BLaER1 treated with 17β-estradiol and CSF1 and Interleukin-3, amounts not matched to agents 10 nM and 100 nM (cell line): ENCODE measurements around the gene HSF2.

Experiments used
- H3K27ac ChIP-seq, 11 experiments: shearing (Covaris generic); formaldehyde crosslinking; 2 replicates each; pipeline ENCODE4 v1.8.1; 2022
- H3K27me3 ChIP-seq, 11 experiments: shearing (Covaris generic); formaldehyde crosslinking; 2 replicates each; pipeline ENCODE4 v1.8.1; 2022
- H3K36me3 ChIP-seq, 11 experiments: shearing (Covaris generic); formaldehyde crosslinking; 2 replicates each; pipeline ENCODE4 v1.8.1; 2022
- H3K4me1 ChIP-seq, 10 experiments: shearing (Covaris generic); formaldehyde crosslinking; 2 replicates each; pipeline ENCODE4 v1.8.1; 2022
- H3K4me2 ChIP-seq, 11 experiments: shearing (Covaris generic); formaldehyde crosslinking; 2 replicates each; pipeline ENCODE4 v1.8.1; 2022
- H3K4me3 ChIP-seq, 10 experiments: shearing (Covaris generic); formaldehyde crosslinking; 2 replicates each; pipeline ENCODE4 v1.8.1; 2022
- H3K9ac ChIP-seq, 11 experiments: shearing (Covaris generic); formaldehyde crosslinking; 2 replicates each; pipeline ENCODE4 v1.8.1; 2022
- H3K9me3 ChIP-seq, 11 experiments: shearing (Covaris generic); formaldehyde crosslinking; replicated peaks in 1 of 11; 2 replicates each; pipeline ENCODE4 v1.8.1; 2022
- H4K20me1 ChIP-seq, 11 experiments: shearing (Covaris generic); formaldehyde crosslinking; 2 replicates each; pipeline ENCODE4 v1.8.1; 2022
- Cebpa-rat ChIP-seq, 11 experiments: shearing (Covaris generic); IDR thresholded peaks; 2 replicates each; pipeline ENCODE4 v1.8.1; 2022

HSF2 gene

GRCh38 chr6:122394016-122394415, 5.4 kb upstream of the HSF2 start:
- Histone ChIP-seq H3K9me3 (no peaks in the 10 kb centered on the region), H3K4me3 (no peak overlapping the region), H3K4me1 (peaks cover 0 to 5% (median 0%) of the 10 kb centered on the region in 10 experiments; a peak in 4 of 20 replicates), H3K27me3 (no peaks in the 10 kb centered on the region), H3K9ac (no peak overlapping the region), H3K4me2 (no peak overlapping the region), H3K36me3 (no peaks in the 10 kb centered on the region), H4K20me1 (no peaks in the 10 kb centered on the region), H3K27ac (no peak overlapping the region)
- no peak for TF ChIP-seq Cebpa-rat (IDR thresholded peaks at IDR 0.05)

- H4K20me1 ChIP-seq = peaks cover 0 to 32% (median 10%) of the 10 kb centered on the region in 11 experiments; a peak in 7 of 22 replicates
- H3K4me3 ChIP-seq = peak overlapping the region in 7 of 10 experiments; percentile 13 to 53 (median 39); a peak in 10 of 20 replicates
- no peaks in the 10 kb centered on the region for H3K27me3 ChIP-seq
- peaks cover 0 to 8% (median 0%) of the 10 kb centered on the region in 11 experiments; a peak in 3 of 22 replicates for H3K9me3 ChIP-seq
- H3K4me2 ChIP-seq = peak overlapping the region; percentile 23 to 80 (median 61); a peak in 20 of 22 replicates
- H3K4me1 ChIP-seq = peaks cover 11 to 23% (median 15%) of the 10 kb centered on the region in 10 experiments
- peak overlapping the region in 6 of 11 experiments; percentile 27 to 60 (median 49); a peak in 8 of 22 replicates for H3K9ac ChIP-seq
- H3K27ac ChIP-seq = peak overlapping the region in 6 of 11 experiments; percentile 44 to 66 (median 52); a peak in 11 of 22 replicates
- no peak for TF ChIP-seq Cebpa-rat (IDR thresholded peaks at IDR 0.05)
- H3K36me3 ChIP-seq = peaks cover 0 to 25% (median 4%) of the 10 kb centered on the region in 11 experiments; a peak in 8 of 22 replicates
Observed at GRCh38 chr6:122399055-122399347, 451 bp upstream of the HSF2 start.

GRCh38 chr6:122400121-122400450, 634 bp downstream of the HSF2 start:
- Histone ChIP-seq H3K4me2 (peak overlapping the region; percentile 75 to 95 (median 88)), H3K27ac (peak overlapping the region; percentile 81 to 97 (median 96)), H4K20me1 (peaks cover 0 to 37% (median 10%) of the 10 kb centered on the region in 11 experiments; a peak in 7 of 22 replicates), H3K4me3 (peak overlapping the region; percentile 91 to 100 (median 98)), H3K27me3 (no peaks in the 10 kb centered on the region), H3K4me1 (peaks cover 11 to 23% (median 16%) of the 10 kb centered on the region in 10 experiments), H3K9me3 (peaks cover 0 to 16% (median 0%) of the 10 kb centered on the region in 11 experiments; a peak in 4 of 22 replicates), H3K36me3 (peaks cover 0 to 35% (median 6%) of the 10 kb centered on the region in 11 experiments; a peak in 9 of 22 replicates), H3K9ac (peak overlapping the region; percentile 93 to 98 (median 98))
- no peak for TF ChIP-seq Cebpa-rat (IDR thresholded peaks at IDR 0.05)

- no peak for TF ChIP-seq Cebpa-rat (IDR thresholded peaks at IDR 0.05)
- Histone ChIP-seq H3K4me2 (peak overlapping the region; percentile 75 to 95 (median 88)), H3K4me3 (peak overlapping the region; percentile 91 to 100 (median 98)), H3K9me3 (peaks cover 0 to 21% (median 3%) of the 10 kb centered on the region in 11 experiments; a peak in 7 of 22 replicates), H3K4me1 (peaks cover 11 to 25% (median 18%) of the 10 kb centered on the region in 10 experiments), H3K9ac (peak overlapping the region; percentile 93 to 98 (median 98)), H3K27ac (peak overlapping the region; percentile 81 to 97 (median 96); a peak in 21 of 22 replicates), H3K27me3 (no peaks in the 10 kb centered on the region), H4K20me1 (peaks cover 0 to 42% (median 10%) of the 10 kb centered on the region in 11 experiments; a peak in 7 of 22 replicates), H3K36me3 (peaks cover 0 to 40% (median 10%) of the 10 kb centered on the region in 11 experiments; a peak in 10 of 22 replicates)
Observed at GRCh38 chr6:122400462-122401089, 1.1 kb downstream of the HSF2 start.

- Histone ChIP-seq H3K4me1 (peaks cover 11 to 26% (median 19%) of the 10 kb centered on the region in 10 experiments), H3K4me3 (peak overlapping the region; percentile 91 to 100 (median 98); a peak in 17 of 20 replicates), H3K4me2 (peak overlapping the region; percentile 75 to 95 (median 88)), H3K27ac (peak overlapping the region in 1 of 11 experiments; percentile 97; a peak in 1 of 22 replicates), H3K9me3 (peaks cover 0 to 26% (median 6%) of the 10 kb centered on the region in 11 experiments; a peak in 14 of 22 replicates), H4K20me1 (peaks cover 0 to 44% (median 10%) of the 10 kb centered on the region in 11 experiments; a peak in 7 of 22 replicates), H3K9ac (peak overlapping the region; percentile 93 to 98 (median 98); a peak in 18 of 22 replicates), H3K36me3 (peaks cover 0 to 45% (median 15%) of the 10 kb centered on the region in 11 experiments; a peak in 13 of 22 replicates), H3K27me3 (no peaks in the 10 kb centered on the region)
- no peak for TF ChIP-seq Cebpa-rat (IDR thresholded peaks at IDR 0.05)
Observed at GRCh38 chr6:122401104-122401503, 1.7 kb downstream of the HSF2 start.

- TF ChIP-seq Cebpa-rat (IDR thresholded peaks at IDR 0.05) = no peak
- Histone ChIP-seq H3K9me3 (peaks cover 0 to 50% (median 26%) of the 10 kb centered on the region in 11 experiments; a peak in 18 of 22 replicates), H3K27ac (no peak overlapping the region), H3K4me1 (peaks cover 18 to 32% (median 22%) of the 10 kb centered on the region in 10 experiments), H3K4me2 (no peak overlapping the region), H4K20me1 (peaks cover 0 to 44% (median 10%) of the 10 kb centered on the region in 11 experiments; a peak in 7 of 22 replicates), H3K36me3 (peaks cover 0 to 67% (median 32%) of the 10 kb centered on the region in 11 experiments; a peak in 17 of 22 replicates), H3K4me3 (no peak overlapping the region), H3K27me3 (no peaks in the 10 kb centered on the region), H3K9ac (no peak overlapping the region)
Observed at GRCh38 chr6:122404444-122404843, 5.0 kb downstream of the HSF2 start.

- no peak for TF ChIP-seq Cebpa-rat (IDR thresholded peaks at IDR 0.05)
- Histone ChIP-seq H3K4me2 (peak overlapping the region in 2 of 11 experiments; percentile 3 to 24; a peak in 2 of 22 replicates), H3K36me3 (peaks cover 0 to 67% (median 32%) of the 10 kb centered on the region in 11 experiments; a peak in 17 of 22 replicates), H3K4me3 (no peak overlapping the region), H3K27ac (no peak overlapping the region), H3K9ac (no peak overlapping the region), H3K27me3 (no peaks in the 10 kb centered on the region), H4K20me1 (peaks cover 0 to 41% (median 8%) of the 10 kb centered on the region in 11 experiments; a peak in 7 of 22 replicates), H3K4me1 (peaks cover 17 to 32% (median 21%) of the 10 kb centered on the region in 10 experiments), H3K9me3 (peaks cover 0 to 55% (median 26%) of the 10 kb centered on the region in 11 experiments; a peak in 18 of 22 replicates)
Observed at GRCh38 chr6:122405417-122405816, 6.0 kb downstream of the HSF2 start.

- peak overlapping the region in 1 of 11 experiments; percentile 24; a peak in 1 of 22 replicates for H3K4me2 ChIP-seq
- TF ChIP-seq Cebpa-rat (IDR thresholded peaks at IDR 0.05) = no peak
- no peak overlapping the region for H3K27ac ChIP-seq
- peaks cover 0 to 67% (median 32%) of the 10 kb centered on the region in 11 experiments; a peak in 17 of 22 replicates for H3K36me3 ChIP-seq
- H3K4me3 ChIP-seq = no peak overlapping the region
- H3K4me1 ChIP-seq = peaks cover 10 to 24% (median 15%) of the 10 kb centered on the region in 10 experiments; a peak in 19 of 20 replicates
- H3K27me3 ChIP-seq = no peaks in the 10 kb centered on the region
- peaks cover 0 to 55% (median 26%) of the 10 kb centered on the region in 11 experiments; a peak in 18 of 22 replicates for H3K9me3 ChIP-seq
- H3K9ac ChIP-seq = no peak overlapping the region
- H4K20me1 ChIP-seq = peaks cover 0 to 34% (median under 1%) of the 10 kb centered on the region in 11 experiments; a peak in 7 of 22 replicates
Observed at GRCh38 chr6:122406187-122406586, 6.7 kb downstream of the HSF2 start.
